K562 (cell line): ENCODE data around the gene ELAC2. TPM values are rescaled to one million over a fixed set of nuclear protein-coding genes. Genes with fewer than 3 reads are reported as not detected.

Experiments
- ATAC-seq: fragments of 200-7000 bp; cut with Tn5 transposase; 3 replicates; pipeline ENCODE4 v1.9.1; 2020; ENCODE audit warnings: moderate library complexity
- BruUV-seq: library from RNA; stranded (reverse); fragments of 400-500 nt; replicated peaks from 2 replicates; lab custom pipeline; 2021; lab: Mats Ljungman, UMichigan
- CTCF ChIA-PET: fragments of 300-600 bp; formaldehyde crosslinking; extraction: SDS; loops from one replicate; lab custom pipeline; 2021; ENCODE audit warnings: low intra/inter-chr PET ratio; lab: Yijun Ruan, JAX
- POLR2A ChIA-PET: fragments of 300-600, 350-650 bp; sonication (Branson Sonifier 250); formaldehyde crosslinking; extraction: SDS; loops from one replicate; lab custom pipeline; 2021; ENCODE audit warnings: antibody characterized with exemption, inconsistent platforms; lab: Yijun Ruan, JAX
- DNase-seq, 4 experiments: peaks; one replicate each; pipeline versions ENCODE4 v3.0.0 to v3.0.0-alpha.2; 2011 to 2018; ENCODE audit warnings: low spot score in 3 of 4, mixed read lengths in 3 of 4; ENCODE audit errors: extremely low read depth in 1 of 4
- FAIRE-seq: peaks from 2 replicates; lab custom pipeline; 2011; peaks lifted over from hg19 to GRCh38; lab: Jason Lieb, UNC
- H2AFZ ChIP-seq: 2 replicates; pipeline ENCODE4 v1.6.0; 2011; ENCODE audit warnings: low read depth, low read length, control low read depth, inconsistent platforms
- H3K27ac ChIP-seq: fragments of 200-600 bp; 3 replicates; pipeline ENCODE4 v1.8.0; 2011; ENCODE audit warnings: low read depth, mild to moderate bottlenecking, control low read depth, inconsistent platforms, low read length, moderate library complexity, mixed read lengths; ENCODE audit errors: extremely low read depth
- H3K27me3 ChIP-seq, 2 experiments: fragments of 300-600 bp in 1 of 2; 2 replicates in 1 of 2; 3 replicates in 1 of 2; pipeline versions ENCODE4 v1.6.0 to v1.8.0; 2011; ENCODE audit warnings: inconsistent platforms in 2 of 2, low read length in 2 of 2, mild to moderate bottlenecking in 1 of 2, mixed read lengths in 1 of 2, moderate library complexity in 1 of 2; ENCODE audit not compliant: control insufficient read depth in 2 of 2, insufficient read depth in 2 of 2
- H3K36me3 ChIP-seq: fragments of 300-600 bp; 3 replicates; pipeline ENCODE4 v1.8.0; 2011; ENCODE audit warnings: mild to moderate bottlenecking, low read length, inconsistent platforms; ENCODE audit not compliant: control insufficient read depth, insufficient read depth
- H3K4me1 ChIP-seq, 2 experiments: fragments of 200-600 bp in 1 of 2; replicated peaks in 1 of 2; 2 replicates in 1 of 2; 3 replicates in 1 of 2; pipeline versions ENCODE4 v1.5.1 to v1.8.0; 2011; ENCODE audit warnings: inconsistent platforms in 2 of 2, low read length in 2 of 2, mild to moderate bottlenecking in 1 of 2, mixed read lengths in 1 of 2, moderate library complexity in 1 of 2; ENCODE audit not compliant: control insufficient read depth in 2 of 2, insufficient read depth in 2 of 2
- H3K4me2 ChIP-seq: 2 replicates; pipeline ENCODE4 v1.6.1; 2011; ENCODE audit warnings: low read length, control low read depth, inconsistent platforms, mixed read lengths; ENCODE audit not compliant: insufficient read depth
- H3K4me3 ChIP-seq: fragments of 200-600 bp; sonication (generic), shearing (Covaris generic); 2 replicates; pipeline ENCODE4 v1.5.1; 2016; ENCODE audit warnings: control low read depth, inconsistent platforms
- H3K79me2 ChIP-seq: fragments of 200-600 bp; 3 replicates; pipeline ENCODE4 v1.8.0; 2011; ENCODE audit warnings: low read length, inconsistent platforms; ENCODE audit not compliant: control insufficient read depth, insufficient read depth
- H3K9ac ChIP-seq, 2 experiments: 2 replicates each; pipeline versions ENCODE4 v1.6.0 to v1.6.1; 2011; ENCODE audit warnings: low read depth in 2 of 2, low read length in 2 of 2, control low read depth in 1 of 2, inconsistent platforms in 1 of 2, mild to moderate bottlenecking in 1 of 2, mixed read lengths in 1 of 2; ENCODE audit not compliant: insufficient read depth in 1 of 2
- H3K9me1 ChIP-seq: one replicate; pipeline ENCODE4 v1.6.0; 2011; ENCODE audit warnings: inconsistent platforms, mild to moderate bottlenecking, low read length, moderate library complexity; ENCODE audit not compliant: control insufficient read depth, insufficient read depth
- H3K9me3 ChIP-seq: replicated peaks from 2 replicates; pipeline ENCODE4 v1.5.1; 2011; ENCODE audit warnings: low read depth, low read length, inconsistent platforms; ENCODE audit not compliant: control insufficient read depth, insufficient read depth
- H4K20me1 ChIP-seq: replicated peaks from 2 replicates; pipeline ENCODE4 v1.6.1; 2011; ENCODE audit warnings: low read length, inconsistent platforms, mixed read lengths; ENCODE audit not compliant: control insufficient read depth, insufficient read depth
- HDAC2 ChIP-seq: fragments of 450-650 bp; IDR thresholded peaks from 2 replicates; pipeline ENCODE4 v1.6.1; 2016; ENCODE audit warnings: mild to moderate bottlenecking
- HDGF ChIP-seq: fragments of 450-650 bp; IDR thresholded peaks from 2 replicates; pipeline ENCODE4 v1.6.1; 2016
- MEIS2 ChIP-seq: fragments of 450-650 bp; IDR thresholded peaks from 2 replicates; pipeline ENCODE4 v1.6.1; 2014; ENCODE audit warnings: mild to moderate bottlenecking; ENCODE audit not compliant: partially characterized antibody
- NFIC ChIP-seq: fragments of 450-650 bp; IDR thresholded peaks from 2 replicates; pipeline ENCODE4 v1.6.1; 2017; ENCODE audit warnings: mild to moderate bottlenecking, inconsistent platforms
- NRF1 ChIP-seq, 2 experiments: fragments of 450-650 bp; IDR thresholded peaks in 1 of 2; conservative IDR thresholded peaks in 1 of 2; 2 replicates each; pipeline ENCODE4 v1.6.1; 2014; ENCODE audit warnings: mild to moderate bottlenecking in 2 of 2
- WGBS: fragments of 100-300 bp; shearing (Covaris generic); methylation state at CpG from one replicate; pipeline ENCODE4 v1.1.6; 2016; ENCODE audit warnings: low coverage, mixed read lengths; ENCODE audit not compliant: insufficient coverage; ENCODE audit errors: missing lambda C conversion rate; 5-methylcytosine and 5-hydroxymethylcytosine counted together
- in situ Hi-C: fragments of 300-500 bp; cut with MboI; formaldehyde crosslinking; loops from 4 replicates; pipeline ENCODE4 v1.15.0; 2018; ENCODE audit warnings: inconsistent platforms, mixed read lengths
- intact Hi-C: fragments of 100-400 bp; cut with micrococcal nuclease; formaldehyde crosslinking; loops from 2 replicates; pipeline ENCODE4 v1.14.2; 2022
- polyA plus RNA-seq, 8 experiments: library from polyadenylated mRNA; depleted of rRNA in 4 of 8; stranded (reverse) in 5 of 8; unstranded in 3 of 8; fragments of >200 nt; fragmentation: Nextera tagmentation in 2 of 8; fragmentation: Illumina TruSeq in 1 of 8; extraction: Ambion mirVana in 2 of 8; extraction: Trizol in 1 of 8; gene quantifications; 2 replicates each; pipeline versions ENCODE4 v1.2.1 to v1.2.3, GENCODE V29; 2011 to 2014; ENCODE audit warnings: inconsistent platforms in 1 of 8, missing spikeins in 1 of 8
- total RNA-seq, 7 experiments: library from RNA; depleted of rRNA in 6 of 7; stranded (reverse); fragments of >200 nt in 6 of 7; fragmentation: Illumina TruSeq in 2 of 7; extraction: Trizol in 2 of 7; gene quantifications; 2 replicates each; pipeline versions ENCODE4 v1.2.1 to v1.2.3, GENCODE V29; 2011 to 2021; ENCODE audit warnings: low replicate concordance in 1 of 7

ELAC2 gene
- total and polyA plus RNA-seq, 9 of the 15 experiments (the other 6 are each of a cell fraction or from before 2014, with no cell fraction given): 4.5 to 129 (median 70.6) TPM

GRCh38 chr17:12983991-12984884 is 33.6 kb downstream of the ELAC2 start:
- 22% methylated on average over 10 of the region's 21 CpGs for WGBS
- H3K9ac ChIP-seq: no peak overlapping the region
- in situ Hi-C loops: no loop called here
- FAIRE-seq (no peak), ATAC-seq (no peak; the same call in 2 of the 3 replicates), DNase-seq (no peak)
- H3K4me1 ChIP-seq: peaks cover 2 to 3% of the 10 kb centered on the region in 2 experiments; a peak in 2 of 5 replicates
- no peak overlapping the region for H3K27ac ChIP-seq
- no TSS peak for BruUV-seq
- no peaks in the 10 kb centered on the region for H3K9me3 ChIP-seq
- intact Hi-C loops: no loop called here
- H4K20me1 ChIP-seq: no peaks in the 10 kb centered on the region
- POLR2A ChIA-PET: interaction anchor here (0.7 kb wide), 1 partner anchor 30 kb away, joined by 5 read pairs; no protein-coding TSS in a partner anchor
- H2AFZ ChIP-seq: no peak overlapping the region
- TF ChIP-seq HDGF: no peak
- peak; percentile 39 for TF ChIP-seq NFIC
- TF ChIP-seq MEIS2: no peak
- no peak for TF ChIP-seq HDAC2
- no peak for TF ChIP-seq NRF1 (conservative IDR thresholded peaks at IDR 0.05 in 1 of 2, IDR thresholded peaks at IDR 0.05 in 1 of 2)
- no peaks in the 10 kb centered on the region for H3K36me3 ChIP-seq
- CTCF ChIA-PET: no interaction called here
- no peaks in the 10 kb centered on the region for H3K79me2 ChIP-seq
- H3K27me3 ChIP-seq: peaks cover 0 to 18% of the 10 kb centered on the region in 2 experiments; a peak in 2 of 5 replicates
- H3K9me1 ChIP-seq: no peaks in the 10 kb centered on the region
- no peak overlapping the region for H3K4me2 ChIP-seq
- H3K4me3 ChIP-seq: no peak overlapping the region
